GM21367 (cell line): ENCODE results near the gene XDH.

Experiments used
- ATAC-seq: cut with Tn5 transposase; IDR thresholded peaks from one replicate; pipeline ENCODE4 v1.9.1; 2021; ENCODE audit not compliant: unreplicated experiment

The XDH gene

GRCh38 chr2:31287654-31288053 is 126.9 kb downstream of the XDH start:
- ATAC-seq: no peak

- no peak for ATAC-seq
Observed at GRCh38 chr2:31286961-31287550, 127.5 kb downstream of the XDH start.

- ATAC-seq: no peak
Observed at GRCh38 chr2:31286230-31286629, 128.3 kb downstream of the XDH start.
